CD4-positive, alpha-beta T cell treated with Interleukin-6 for 4 hours (primary cell): ENCODE measurements around the gene ZNF841.
"Not testable (repeated sequence)": the region's sequence is repeated elsewhere in the genome, so short reads cannot be mapped to it uniquely, and the experiment has no call there.

Experiments used
- DNase-seq: peaks from one replicate; pipeline ENCODE4 v3.0.0-alpha.2; 2020; ENCODE audit warnings: mixed read lengths

The ZNF841 gene

GRCh38 chr19:52066258-52066863 is 29.2 kb downstream of the ZNF841 start:
- no peak for DNase-seq

GRCh38 chr19:52065399-52065798 is 30.2 kb downstream of the ZNF841 start:
- DNase-seq: no peak

- not testable (repeated sequence) for DNase-seq
Measured at GRCh38 chr19:52056480-52056879, 39.1 kb downstream of the ZNF841 start.

GRCh38 chr19:52051736-52052135 is 43.8 kb downstream of the ZNF841 start:
- DNase-seq: not testable (repeated sequence)

- DNase-seq: peak; percentile 88
Measured at GRCh38 chr19:52048555-52049501, 46.7 kb downstream of the ZNF841 start, which contains the start of gene ZNF432. TSS of gene ZNF432 (minus strand) at chr19:52048838. CDS start at chr19:52046868, 1,970 bp downstream.

- no peak for DNase-seq
Measured at GRCh38 chr19:52039169-52039568, 56.4 kb downstream of the ZNF841 start.

GRCh38 chr19:52034051-52034728 is 61.4 kb downstream of the ZNF841 start:
- DNase-seq: no peak

- no peak for DNase-seq
Measured at GRCh38 chr19:52028780-52029123, 66.8 kb downstream of the ZNF841 start.

GRCh38 chr19:52028027-52028779 is 67.4 kb downstream of the ZNF841 start, which contains the start of gene ZNF614:
TSS of gene ZNF614 (minus strand) at chr19:52028379. CDS start at chr19:52025745, 2,634 bp downstream.
- DNase-seq: peak; percentile 81

GRCh38 chr19:52026255-52026990 is 69.1 kb downstream of the ZNF841 start:
- DNase-seq: not testable (repeated sequence)

- DNase-seq: not testable (repeated sequence)
Measured at GRCh38 chr19:52024478-52024877, 71.1 kb downstream of the ZNF841 start.

- no peak for DNase-seq
Measured at GRCh38 chr19:52022193-52022592, 73.4 kb downstream of the ZNF841 start.

- no peak for DNase-seq
Measured at GRCh38 chr19:52020506-52020905, 75.1 kb downstream of the ZNF841 start.
